HG02943 (cell line): ENCODE results near the gene CDC27.
"Not testable (repeated sequence)": the region's sequence is repeated elsewhere in the genome, so short reads cannot be mapped to it uniquely, and the experiment has no call there.

Source experiments
- ATAC-seq: cut with Tn5 transposase; IDR thresholded peaks from one replicate; pipeline ENCODE4 v1.9.1; 2021; ENCODE audit warnings: mild to moderate bottlenecking, low read depth, moderate library complexity; ENCODE audit not compliant: unreplicated experiment

The CDC27 gene

GRCh38 chr17:47219621-47220475 lies 30.8 kb upstream of the CDC27 start:
- ATAC-seq: no peak

GRCh38 chr17:47218896-47219430 lies 29.9 kb upstream of the CDC27 start:
- ATAC-seq: no peak

- ATAC-seq: not testable (repeated sequence)
These were observed 28.2 kb upstream of the CDC27 start for GRCh38 chr17:47217279-47217678.

- not testable (repeated sequence) for ATAC-seq
These were observed 27.7 kb upstream of the CDC27 start for GRCh38 chr17:47216821-47217220.

- no peak for ATAC-seq
These were observed 25.8 kb upstream of the CDC27 start for GRCh38 chr17:47214931-47215330.

- ATAC-seq: no peak
These were observed 24.4 kb upstream of the CDC27 start for GRCh38 chr17:47213540-47213939.

GRCh38 chr17:47212458-47212857 lies 23.4 kb upstream of the CDC27 start:
- no peak for ATAC-seq

GRCh38 chr17:47210779-47211178 lies 21.7 kb upstream of the CDC27 start:
- ATAC-seq: no peak

- ATAC-seq: no peak
These were observed 21.0 kb upstream of the CDC27 start for GRCh38 chr17:47210105-47210504.

- no peak for ATAC-seq
These were observed 20.4 kb upstream of the CDC27 start for GRCh38 chr17:47209499-47209898.

GRCh38 chr17:47208744-47209488 lies 19.8 kb upstream of the CDC27 start, which contains the start of gene MYL4:
MYL4 (plus strand) TSS chr17:47209348; CDS start chr17:47209423, 75 bp downstream.
- ATAC-seq: no peak

- ATAC-seq: no peak
These were observed 18.3 kb upstream of the CDC27 start for GRCh38 chr17:47207143-47208067.

GRCh38 chr17:47205419-47205963 lies 16.4 kb upstream of the CDC27 start:
- peak; percentile 66 for ATAC-seq

- ATAC-seq: peak; percentile 43
These were observed 15.8 kb upstream of the CDC27 start for GRCh38 chr17:47204722-47205418.

GRCh38 chr17:47203984-47204721 lies 15.1 kb upstream of the CDC27 start:
- no peak for ATAC-seq

GRCh38 chr17:47201166-47201565 lies 12.1 kb upstream of the CDC27 start:
- no peak for ATAC-seq

- no peak for ATAC-seq
These were observed 11.2 kb upstream of the CDC27 start for GRCh38 chr17:47200325-47200664.

- no peak for ATAC-seq
These were observed 10.7 kb upstream of the CDC27 start for GRCh38 chr17:47199627-47200324.
